ENCODE results near the gene SEMA6C.

Gene SEMA6C

DNA sequence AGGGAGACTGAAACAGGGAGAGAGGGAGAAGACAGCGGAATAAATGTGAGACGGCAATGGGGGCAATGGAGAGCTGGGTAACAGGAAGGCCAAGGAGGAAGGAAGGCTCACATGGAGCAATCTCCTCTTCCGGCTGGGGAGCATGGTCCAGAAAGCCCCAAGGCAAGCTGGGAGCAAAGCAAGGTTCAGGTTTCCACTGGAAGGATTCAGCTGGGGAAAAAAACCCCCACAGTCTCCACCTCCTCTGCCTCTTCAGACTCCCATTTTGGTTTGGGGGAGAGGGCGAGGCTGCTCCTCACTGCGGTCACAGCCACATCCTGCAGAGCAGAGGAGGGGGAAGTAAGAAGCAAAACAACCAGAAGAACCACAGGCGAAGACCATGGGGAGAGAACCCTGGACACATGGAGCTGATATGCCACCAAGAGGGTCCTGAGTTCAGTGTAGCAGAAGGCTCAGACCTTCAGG lies 10.7 kb upstream of the SEMA6C start:
- TF ChIP-seq, protein P1, sequence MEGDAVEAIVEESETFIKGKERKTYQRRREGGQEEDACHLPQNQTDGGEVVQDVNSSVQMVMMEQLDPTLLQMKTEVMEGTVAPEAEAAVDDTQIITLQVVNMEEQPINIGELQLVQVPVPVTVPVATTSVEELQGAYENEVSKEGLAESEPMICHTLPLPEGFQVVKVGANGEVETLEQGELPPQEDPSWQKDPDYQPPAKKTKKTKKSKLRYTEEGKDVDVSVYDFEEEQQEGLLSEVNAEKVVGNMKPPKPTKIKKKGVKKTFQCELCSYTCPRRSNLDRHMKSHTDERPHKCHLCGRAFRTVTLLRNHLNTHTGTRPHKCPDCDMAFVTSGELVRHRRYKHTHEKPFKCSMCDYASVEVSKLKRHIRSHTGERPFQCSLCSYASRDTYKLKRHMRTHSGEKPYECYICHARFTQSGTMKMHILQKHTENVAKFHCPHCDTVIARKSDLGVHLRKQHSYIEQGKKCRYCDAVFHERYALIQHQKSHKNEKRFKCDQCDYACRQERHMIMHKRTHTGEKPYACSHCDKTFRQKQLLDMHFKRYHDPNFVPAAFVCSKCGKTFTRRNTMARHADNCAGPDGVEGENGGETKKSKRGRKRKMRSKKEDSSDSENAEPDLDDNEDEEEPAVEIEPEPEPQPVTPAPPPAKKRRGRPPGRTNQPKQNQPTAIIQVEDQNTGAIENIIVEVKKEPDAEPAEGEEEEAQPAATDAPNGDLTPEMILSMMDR (IDR thresholded peaks at IDR 0.05), result no peak
- Histone ChIP-seq H3K27me3 (no peaks in the 10 kb centered on the region), H3K4me1 (ENCODE audit: control insufficient read depth in 1 of 2, insufficient read depth in 1 of 2, low read depth in 1 of 2, low read length in 1 of 2) (peaks cover 48 to 63% of the 10 kb centered on the region in 2 experiments), H3K4me3 (ENCODE audit: low read depth in 1 of 2, low read length in 1 of 2) (peak overlapping the region; percentile 71 to 97), H3K36me3 (peaks cover 31% of the 10 kb centered on the region), H3K9me3 (no peaks in the 10 kb centered on the region), H3K27ac (peak overlapping the region; percentile 96)

DNA sequence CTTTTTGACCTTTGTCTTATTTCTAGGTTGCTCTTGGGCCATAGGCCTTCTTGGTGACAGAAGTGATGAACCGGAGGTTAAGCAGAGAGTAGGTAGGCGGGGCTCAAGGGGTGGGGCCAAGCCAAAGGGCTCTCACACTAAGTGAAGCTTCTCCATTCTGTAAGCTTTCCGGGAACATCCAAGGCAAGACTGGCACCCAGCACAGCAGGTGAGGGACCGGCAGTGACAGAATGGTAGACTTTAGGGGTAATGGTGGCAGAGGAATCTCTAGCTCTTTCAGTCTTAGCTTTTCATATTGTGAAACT lies 10.0 kb upstream of the SEMA6C start, which contains the start of gene TNFAIP8L2:
TSS of gene TNFAIP8L2 (plus strand) at position 135 of the 305 bp plus-strand sequence. CDS start 2,049 bp downstream, outside the sequence.
- TF ChIP-seq, protein P1 (IDR thresholded peaks at IDR 0.05), result no peak
- no peaks in the 10 kb centered on the region for H3K27me3 ChIP-seq
- H3K36me3 ChIP-seq, result peaks cover 27% of the 10 kb centered on the region
- peak within 1 kb of the TSS; percentile 96 for H3K27ac ChIP-seq
- peaks cover 45 to 57% of the 10 kb centered on the region in 2 experiments for H3K4me1 ChIP-seq (ENCODE audit: control insufficient read depth in 1 of 2, insufficient read depth in 1 of 2, low read depth in 1 of 2, low read length in 1 of 2)
- H3K4me3 ChIP-seq (ENCODE audit: low read depth in 1 of 2, low read length in 1 of 2), result peak within 1 kb of the TSS; percentile 71 to 97
- no peaks in the 10 kb centered on the region for H3K9me3 ChIP-seq

DNA sequence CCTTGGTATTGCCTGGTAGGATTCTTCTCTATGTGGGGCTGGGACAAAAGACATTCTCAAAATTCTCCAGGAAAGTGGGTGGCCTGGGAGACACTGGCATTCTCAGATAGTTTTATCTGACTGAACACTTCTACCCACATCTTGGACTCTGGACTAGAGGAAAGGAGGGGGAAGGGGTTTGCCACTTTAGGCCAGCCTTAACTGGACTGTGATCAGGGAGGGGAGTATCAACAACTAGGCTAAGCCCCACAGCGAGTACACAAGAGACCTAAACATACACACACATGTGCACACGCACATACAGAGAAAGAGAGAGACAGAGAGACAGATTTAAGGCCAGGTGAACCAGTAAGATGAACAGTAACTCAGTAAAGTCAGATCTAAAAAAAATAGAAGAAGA lies 1.2 kb upstream of the SEMA6C start:
- Histone ChIP-seq H3K36me3 (no peaks in the 10 kb centered on the region), H3K27me3 (peaks cover 55% of the 10 kb centered on the region), H3K4me3 (ENCODE audit: low read depth in 1 of 2, low read length in 1 of 2) (peak overlapping the region in 1 of 2 experiments; percentile 78), H3K27ac (no peak overlapping the region), H3K9me3 (no peaks in the 10 kb centered on the region), H3K4me1 (ENCODE audit: control insufficient read depth in 1 of 2, insufficient read depth in 1 of 2, low read depth in 1 of 2, low read length in 1 of 2) (peaks cover 16 to 23% of the 10 kb centered on the region in 2 experiments)
- TF ChIP-seq, protein P1 (IDR thresholded peaks at IDR 0.05), result no peak

DNA sequence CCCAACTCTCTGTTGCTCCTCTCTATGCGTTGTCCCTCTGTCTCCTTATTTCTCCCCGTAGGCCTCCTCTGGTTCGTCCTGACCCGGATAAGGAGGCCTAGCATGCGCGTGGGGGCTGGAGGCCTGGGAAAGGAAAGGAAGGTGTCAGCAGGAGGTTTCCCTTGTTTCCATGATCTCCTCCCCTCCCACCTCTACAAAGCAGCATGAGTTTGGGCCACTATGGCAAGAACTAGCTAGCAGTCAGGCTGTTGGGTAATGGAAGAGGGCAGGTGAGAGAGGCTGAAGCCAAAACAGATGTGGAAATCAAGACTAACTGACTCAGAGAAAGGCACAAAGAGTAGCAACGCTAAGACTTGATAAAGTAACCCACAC lies 687 bp upstream of the SEMA6C start:
- H3K4me1 ChIP-seq (ENCODE audit: control insufficient read depth in 1 of 2, insufficient read depth in 1 of 2, low read depth in 1 of 2, low read length in 1 of 2), result peaks cover 16 to 23% of the 10 kb centered on the region in 2 experiments
- H3K4me3 ChIP-seq (ENCODE audit: low read depth in 1 of 2, low read length in 1 of 2), result peak overlapping the region; percentile 78 to 99
- H3K36me3 ChIP-seq, result no peaks in the 10 kb centered on the region
- H3K27ac ChIP-seq, result peak overlapping the region; percentile 45
- TF ChIP-seq, protein P1 (IDR thresholded peaks at IDR 0.05), result no peak
- peaks cover 58% of the 10 kb centered on the region for H3K27me3 ChIP-seq
- H3K9me3 ChIP-seq, result no peaks in the 10 kb centered on the region

DNA sequence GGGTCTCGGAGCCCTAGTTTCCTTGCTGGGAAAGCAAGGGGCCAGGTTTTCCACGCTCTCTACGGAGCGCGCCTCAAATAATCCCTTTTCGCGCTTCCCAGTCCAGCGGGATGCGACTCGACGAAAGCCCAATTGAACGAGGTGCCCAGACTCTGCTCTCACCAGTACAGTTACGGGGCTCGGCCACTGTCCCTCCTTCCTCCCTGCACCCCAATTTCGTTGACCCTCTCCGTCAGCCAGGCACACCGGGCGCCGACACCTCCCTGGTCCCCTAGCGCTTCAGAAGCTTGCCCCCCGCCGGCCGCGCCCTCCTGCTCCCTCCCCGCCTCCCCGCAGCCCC lies 389 bp downstream of the SEMA6C start:
- peak overlapping the region; percentile 78 to 99 for H3K4me3 ChIP-seq (ENCODE audit: low read depth in 1 of 2, low read length in 1 of 2)
- H3K27me3 ChIP-seq, result peaks cover 58% of the 10 kb centered on the region
- no peaks in the 10 kb centered on the region for H3K36me3 ChIP-seq
- TF ChIP-seq, protein P1 (IDR thresholded peaks at IDR 0.05), result no peak
- H3K27ac ChIP-seq, result peak overlapping the region; percentile 45
- no peaks in the 10 kb centered on the region for H3K9me3 ChIP-seq
- peaks cover 16 to 23% of the 10 kb centered on the region in 2 experiments for H3K4me1 ChIP-seq (ENCODE audit: control insufficient read depth in 1 of 2, insufficient read depth in 1 of 2, low read depth in 1 of 2, low read length in 1 of 2)
